Keratinocyte (primary cell): ENCODE results near the gene CDKAL1. TPM values are rescaled to one million over a fixed set of nuclear protein-coding genes. Genes with fewer than 3 reads are reported as not detected.

Source experiments
- DNase-seq: peaks from one replicate; pipeline ENCODE4 v3.0.0-alpha.2; 2011; ENCODE audit warnings: low read depth, missing footprints, low spot score
- FAIRE-seq: peaks from 2 replicates; lab custom pipeline; 2011; peaks lifted over from hg19 to GRCh38; lab: Jason Lieb, UNC
- H2AFZ ChIP-seq: 2 replicates; pipeline ENCODE4 v1.6.0; 2012; ENCODE audit warnings: low read length, control low read depth, inconsistent platforms; ENCODE audit not compliant: control insufficient read depth
- H3K27ac ChIP-seq: 2 replicates; pipeline ENCODE4 v1.5.1; 2011; ENCODE audit warnings: low read length; ENCODE audit not compliant: control insufficient read depth, insufficient read depth
- H3K27me3 ChIP-seq: 3 replicates; pipeline ENCODE4 v1.6.0; 2011; ENCODE audit warnings: low read length; ENCODE audit not compliant: control insufficient read depth, insufficient read depth; ENCODE audit errors: extremely low read depth
- H3K36me3 ChIP-seq, 2 experiments: 2 replicates in 1 of 2; 3 replicates in 1 of 2; pipeline ENCODE4 v1.5.1; 2011; ENCODE audit warnings: low read length in 2 of 2, mild to moderate bottlenecking in 1 of 2; ENCODE audit not compliant: control insufficient read depth in 2 of 2, insufficient read depth in 2 of 2; ENCODE audit errors: extremely low read depth in 1 of 2
- H3K4me1 ChIP-seq: 3 replicates; pipeline ENCODE4 v1.5.1; 2011; ENCODE audit warnings: low read length; ENCODE audit not compliant: control insufficient read depth, insufficient read depth; ENCODE audit errors: extremely low read depth
- H3K4me2 ChIP-seq: 3 replicates; pipeline ENCODE4 v1.6.0; 2011; ENCODE audit warnings: low read depth, low read length; ENCODE audit not compliant: control insufficient read depth, insufficient read depth; ENCODE audit errors: extremely low read depth
- H3K4me3 ChIP-seq, 3 experiments: fragments of 200-600 bp in 1 of 3; sonication (generic) in 1 of 3; 2 replicates in 2 of 3; 3 replicates in 1 of 3; pipeline ENCODE4 v1.5.1; 2011 to 2016; ENCODE audit warnings: low read length in 3 of 3, mild to moderate bottlenecking in 3 of 3, control low read depth in 2 of 3, inconsistent platforms in 1 of 3, low read depth in 1 of 3, mixed read lengths in 1 of 3, mixed run types in 1 of 3, moderate library complexity in 1 of 3; ENCODE audit not compliant: control insufficient read depth in 2 of 3, insufficient read depth in 2 of 3; ENCODE audit errors: extremely low read depth in 1 of 3
- H3K79me2 ChIP-seq: 2 replicates; pipeline ENCODE4 v1.6.0; 2012; ENCODE audit warnings: low read length; ENCODE audit not compliant: control insufficient read depth, insufficient read depth
- H3K9ac ChIP-seq: 3 replicates; pipeline ENCODE4 v1.6.0; 2011; ENCODE audit warnings: low read length; ENCODE audit not compliant: control insufficient read depth, insufficient read depth; ENCODE audit errors: extremely low read depth
- H3K9me1 ChIP-seq: 3 replicates; pipeline ENCODE4 v1.6.0; 2011; ENCODE audit warnings: low read length; ENCODE audit not compliant: control insufficient read depth, insufficient read depth; ENCODE audit errors: extremely low read depth
- H3K9me3 ChIP-seq: 2 replicates; pipeline ENCODE4 v1.5.1; 2012; ENCODE audit warnings: low read depth, low read length; ENCODE audit not compliant: control insufficient read depth
- H4K20me1 ChIP-seq: 3 replicates; pipeline ENCODE4 v1.6.0; 2011; ENCODE audit warnings: low read length; ENCODE audit not compliant: control insufficient read depth, insufficient read depth; ENCODE audit errors: extremely low read depth
- CTCF ChIP-seq, 3 experiments: IDR thresholded peaks in 1 of 3; conservative IDR thresholded peaks in 1 of 3; optimal IDR thresholded peaks in 1 of 3; 2 replicates in 2 of 3; 3 replicates in 1 of 3; pipeline versions ENCODE3 to v1.5.1; 2011; ENCODE audit warnings: low read length in 3 of 3, mild to moderate bottlenecking in 3 of 3, moderate library complexity in 2 of 3, control low read depth in 1 of 3, inconsistent platforms in 1 of 3; ENCODE audit not compliant: insufficient read depth in 2 of 3; ENCODE audit errors: extremely low read depth in 1 of 3
- EZH2 ChIP-seq: IDR thresholded peaks from one replicate; pipeline ENCODE4 v1.6.1; 2012; ENCODE audit warnings: inconsistent platforms, mild to moderate bottlenecking, low read length, moderate library complexity
- dilution Hi-C: fragments of 300-500 bp; cut with MboI; formaldehyde crosslinking; loops from one replicate; pipeline ENCODE4 v1.7.0; 2020; ENCODE audit warnings: low sequenced_read_pairs; ENCODE audit not compliant: extremely low pct_ligation_motif_present
- polyA plus RNA-seq, 5 experiments: library from polyadenylated mRNA; depleted of rRNA in 3 of 5; stranded (reverse) in 3 of 5; stranded (forward) in 1 of 5; unstranded in 1 of 5; fragments of >200 nt; gene quantifications; 1 replicate in 1 of 5; 2 replicates in 3 of 5; 3 replicates in 1 of 5; pipeline versions ENCODE4 v1.2.1 to v1.2.3, GENCODE V29; 2011 to 2012; ENCODE audit warnings: missing spikeins in 2 of 5, low read depth in 1 of 5, low replicate concordance in 1 of 5

Gene CDKAL1
- polyA plus RNA-seq, 1 donor (not counting 4 experiments of a cell fraction or from before 2014, with no cell fraction given) = 5.6 TPM

- H3K27ac ChIP-seq = no peak overlapping the region
- dilution Hi-C loops = no loop called here
- H2AFZ ChIP-seq = no peak overlapping the region
- no peaks in the 10 kb centered on the region for H3K36me3 ChIP-seq
- H3K27me3 ChIP-seq = no peaks in the 10 kb centered on the region
- H3K4me1 ChIP-seq = no peaks in the 10 kb centered on the region
- no peaks in the 10 kb centered on the region for H3K9me1 ChIP-seq
- H4K20me1 ChIP-seq = no peaks in the 10 kb centered on the region
- FAIRE-seq = no peak
- H3K9ac ChIP-seq = no peak overlapping the region
- no peaks in the 10 kb centered on the region for H3K9me3 ChIP-seq
- no peak for DNase-seq
- H3K79me2 ChIP-seq = no peaks in the 10 kb centered on the region
- TF ChIP-seq EZH2 (no peak), CTCF (optimal IDR thresholded peaks at IDR 0.05 in 1 of 3, IDR thresholded peaks at IDR 0.05 in 1 of 3, conservative IDR thresholded peaks at IDR 0.05 in 1 of 3; ENCODE audit: extremely low read depth in 1 of 3, insufficient read depth in 2 of 3, low read length in 3 of 3) (no peak)
- no peak overlapping the region for H3K4me2 ChIP-seq
- no peak overlapping the region for H3K4me3 ChIP-seq
Measured at GRCh38 chr6:20841806-20842205, 307.5 kb downstream of the CDKAL1 start.

- Histone ChIP-seq H3K9me1 (no peaks in the 10 kb centered on the region), H3K27me3 (no peaks in the 10 kb centered on the region), H3K4me2 (no peak overlapping the region), H3K79me2 (no peaks in the 10 kb centered on the region), H3K4me1 (no peaks in the 10 kb centered on the region), H3K27ac (no peak overlapping the region), H2AFZ (no peak overlapping the region), H4K20me1 (no peaks in the 10 kb centered on the region), H3K9ac (no peak overlapping the region), H3K9me3 (no peaks in the 10 kb centered on the region), H3K4me3 (no peak overlapping the region), H3K36me3 (no peaks in the 10 kb centered on the region)
- TF ChIP-seq CTCF (optimal IDR thresholded peaks at IDR 0.05 in 1 of 3, IDR thresholded peaks at IDR 0.05 in 1 of 3, conservative IDR thresholded peaks at IDR 0.05 in 1 of 3; ENCODE audit: extremely low read depth in 1 of 3, insufficient read depth in 2 of 3, low read length in 3 of 3) (no peak), EZH2 (no peak)
- dilution Hi-C loops = no loop called here
- no peak for DNase-seq
- no peak for FAIRE-seq
Measured at GRCh38 chr6:20845592-20845991, 311.3 kb downstream of the CDKAL1 start.
